Muscle layer of duodenum (tissue), 2 donors: Measurements from ENCODE around the gene ADAM10.
A peak's percentile ranks its signal among the peaks of the same experiment; 100 is the strongest.

Source experiments
- H3K27ac ChIP-seq: one replicate; pipeline ENCODE4 v1.7.0; 2013; ENCODE audit warnings: mild to moderate bottlenecking, low read length
- H3K27me3 ChIP-seq: one replicate; pipeline ENCODE4 v1.7.0; 2013; ENCODE audit warnings: low read depth, mild to moderate bottlenecking, control low read depth, low read length
- H3K36me3 ChIP-seq, 2 donors: one replicate each; pipeline ENCODE4 v1.7.0; 2013; ENCODE audit warnings: low read length in 2 of 2, control low read depth in 1 of 2, mild to moderate bottlenecking in 1 of 2; ENCODE audit not compliant: insufficient read depth in 2 of 2, control insufficient read depth in 1 of 2
- H3K4me1 ChIP-seq, 2 donors: one replicate each; pipeline ENCODE4 v1.7.0; 2013; ENCODE audit warnings: low read length in 2 of 2, mild to moderate bottlenecking in 2 of 2, control low read depth in 1 of 2, moderate library complexity in 1 of 2; ENCODE audit not compliant: insufficient read depth in 2 of 2, control insufficient read depth in 1 of 2
- H3K4me3 ChIP-seq, 2 donors: one replicate each; pipeline ENCODE4 v1.7.0; 2013; ENCODE audit warnings: low read length in 2 of 2, low read depth in 1 of 2, mild to moderate bottlenecking in 1 of 2
- H3K9me3 ChIP-seq, 2 donors: one replicate each; pipeline ENCODE4 v1.7.0; 2013; ENCODE audit warnings: low read length in 2 of 2, control low read depth in 1 of 2, mild to moderate bottlenecking in 1 of 2; ENCODE audit not compliant: control insufficient read depth in 1 of 2
- donor health status: healthy.

The ADAM10 gene

GRCh38 chr15:58755956-58756355, 6.4 kb upstream of the ADAM10 start:
- Histone ChIP-seq H3K4me3 (no peak overlapping the region), H3K9me3 (no peaks in the 10 kb centered on the region), H3K4me1 (no peaks in the 10 kb centered on the region), H3K27ac (no peak overlapping the region), H3K27me3 (no peaks in the 10 kb centered on the region), H3K36me3 (no peaks in the 10 kb centered on the region)

- Histone ChIP-seq H3K27me3 (no peaks in the 10 kb centered on the region), H3K4me1 (no peaks in the 10 kb centered on the region), H3K36me3 (no peaks in the 10 kb centered on the region), H3K4me3 (no peak overlapping the region), H3K27ac (no peak overlapping the region), H3K9me3 (no peaks in the 10 kb centered on the region)
Measured at GRCh38 chr15:58755350-58755749, 5.8 kb upstream of the ADAM10 start.

GRCh38 chr15:58752716-58753115, 3.2 kb upstream of the ADAM10 start:
- no peaks in the 10 kb centered on the region for H3K27me3 ChIP-seq
- H3K36me3 ChIP-seq: no peaks in the 10 kb centered on the region
- H3K4me1 ChIP-seq: peaks cover 3 to 4% of the 10 kb centered on the region in 2 donors
- H3K4me3 ChIP-seq: no peak overlapping the region
- H3K9me3 ChIP-seq: no peaks in the 10 kb centered on the region
- no peak overlapping the region for H3K27ac ChIP-seq

GRCh38 chr15:58748852-58749531, 515 bp downstream of the ADAM10 start:
- Histone ChIP-seq H3K36me3 (no peaks in the 10 kb centered on the region), H3K9me3 (no peaks in the 10 kb centered on the region), H3K4me1 (peaks cover 4 to 15% of the 10 kb centered on the region in 2 donors)

GRCh38 chr15:58748040-58748851, 1.3 kb downstream of the ADAM10 start:
- no peaks in the 10 kb centered on the region for H3K36me3 ChIP-seq

More at GRCh38 chr15:58748852-58749531, 515 bp downstream of the ADAM10 start:
- Histone ChIP-seq H3K4me3 (peak overlapping the region; percentile 60 to 92), H3K27me3 (no peaks in the 10 kb centered on the region), H3K27ac (peak overlapping the region; percentile 91)

GRCh38 chr15:58746174-58746573, 3.3 kb downstream of the ADAM10 start:
- H3K36me3 ChIP-seq: no peaks in the 10 kb centered on the region
- H3K9me3 ChIP-seq: no peaks in the 10 kb centered on the region
- H3K27ac ChIP-seq: no peak overlapping the region
- H3K27me3 ChIP-seq: no peaks in the 10 kb centered on the region
- H3K4me3 ChIP-seq: no peak overlapping the region
- peaks cover 4 to 15% of the 10 kb centered on the region in 2 donors for H3K4me1 ChIP-seq

More at GRCh38 chr15:58748040-58748851, 1.3 kb downstream of the ADAM10 start:
- H3K9me3 ChIP-seq: no peaks in the 10 kb centered on the region
- no peaks in the 10 kb centered on the region for H3K27me3 ChIP-seq
- peaks cover 4 to 15% of the 10 kb centered on the region in 2 donors for H3K4me1 ChIP-seq
- peak overlapping the region; percentile 91 for H3K27ac ChIP-seq
- peak overlapping the region; percentile 60 to 92 for H3K4me3 ChIP-seq

- Histone ChIP-seq H3K9me3 (no peaks in the 10 kb centered on the region), H3K36me3 (no peaks in the 10 kb centered on the region), H3K27ac (no peak overlapping the region), H3K4me1 (peaks cover 4 to 14% of the 10 kb centered on the region in 2 donors), H3K27me3 (no peaks in the 10 kb centered on the region), H3K4me3 (peak overlapping the region in 1 of 2 donors; percentile 11)
Measured at GRCh38 chr15:58742819-58743502, 6.5 kb downstream of the ADAM10 start.

- H3K4me3 ChIP-seq: peak overlapping the region in 1 of 2 donors; percentile 11
Measured at GRCh38 chr15:58742022-58742813, 7.3 kb downstream of the ADAM10 start.

GRCh38 chr15:58741032-58741431, 8.5 kb downstream of the ADAM10 start:
- H3K36me3 ChIP-seq: no peaks in the 10 kb centered on the region
- H3K27me3 ChIP-seq: no peaks in the 10 kb centered on the region
- peaks cover 0 to 6% of the 10 kb centered on the region in 2 donors for H3K4me1 ChIP-seq
- no peak overlapping the region for H3K27ac ChIP-seq
- H3K4me3 ChIP-seq: no peak overlapping the region
- H3K9me3 ChIP-seq: no peaks in the 10 kb centered on the region

More at GRCh38 chr15:58742022-58742813, 7.3 kb downstream of the ADAM10 start:
- no peaks in the 10 kb centered on the region for H3K36me3 ChIP-seq
- H3K9me3 ChIP-seq: no peaks in the 10 kb centered on the region
- no peaks in the 10 kb centered on the region for H3K27me3 ChIP-seq
- no peak overlapping the region for H3K27ac ChIP-seq
- peaks cover 0 to 13% of the 10 kb centered on the region in 2 donors for H3K4me1 ChIP-seq

- H3K4me1 ChIP-seq: peaks cover 0 to 8% of the 10 kb centered on the region in 2 donors
Measured at GRCh38 chr15:58740436-58740835, 9.1 kb downstream of the ADAM10 start.

More at GRCh38 chr15:58740436-58740835, 9.1 kb downstream of the ADAM10 start:
- H3K27ac ChIP-seq: no peak overlapping the region
- no peaks in the 10 kb centered on the region for H3K36me3 ChIP-seq
- H3K4me3 ChIP-seq: no peak overlapping the region
- H3K9me3 ChIP-seq: no peaks in the 10 kb centered on the region
- H3K27me3 ChIP-seq: no peaks in the 10 kb centered on the region
